Measurements from ENCODE around the gene ACIN1.
"Not testable (repeated sequence)": the region's sequence is repeated elsewhere in the genome, so short reads cannot be mapped to it uniquely, and the experiment has no call there.

The ACIN1 gene

DNA sequence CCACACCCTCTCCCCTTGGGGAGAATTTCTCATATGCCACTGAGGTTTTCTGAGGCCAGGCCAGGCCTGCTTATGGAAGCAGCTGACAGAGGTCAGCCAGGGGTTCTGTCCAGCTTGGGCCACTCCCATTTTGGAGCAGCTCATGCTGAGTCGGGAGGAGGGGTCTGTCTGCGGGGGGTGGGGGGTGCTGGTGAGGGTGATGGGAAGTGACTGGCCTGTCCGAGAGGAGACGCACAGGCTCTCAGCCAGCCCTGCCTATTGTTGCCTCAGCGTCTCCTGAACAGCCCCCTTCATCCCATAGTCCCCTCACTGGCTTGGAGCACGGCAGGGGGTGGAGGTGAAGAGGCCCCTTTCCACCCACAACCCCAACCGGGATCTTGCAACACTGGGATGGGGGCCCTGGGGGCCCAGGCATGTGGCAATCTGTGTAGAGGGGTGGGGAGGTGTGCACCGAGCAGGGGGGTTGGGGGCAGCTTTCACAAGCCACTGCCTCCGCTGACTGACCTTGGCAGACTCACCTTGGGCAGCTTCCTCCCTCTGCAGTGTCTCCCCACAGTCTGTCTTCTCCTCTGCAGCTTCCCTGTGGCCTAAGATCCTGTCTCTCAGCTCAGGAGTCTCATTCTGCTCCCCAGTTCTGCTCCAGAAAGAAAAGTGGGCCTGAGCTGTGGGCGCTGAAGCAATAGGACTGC, 18.6 kb upstream of the ACIN1 start:
- TF ChIP-seq, protein P1, sequence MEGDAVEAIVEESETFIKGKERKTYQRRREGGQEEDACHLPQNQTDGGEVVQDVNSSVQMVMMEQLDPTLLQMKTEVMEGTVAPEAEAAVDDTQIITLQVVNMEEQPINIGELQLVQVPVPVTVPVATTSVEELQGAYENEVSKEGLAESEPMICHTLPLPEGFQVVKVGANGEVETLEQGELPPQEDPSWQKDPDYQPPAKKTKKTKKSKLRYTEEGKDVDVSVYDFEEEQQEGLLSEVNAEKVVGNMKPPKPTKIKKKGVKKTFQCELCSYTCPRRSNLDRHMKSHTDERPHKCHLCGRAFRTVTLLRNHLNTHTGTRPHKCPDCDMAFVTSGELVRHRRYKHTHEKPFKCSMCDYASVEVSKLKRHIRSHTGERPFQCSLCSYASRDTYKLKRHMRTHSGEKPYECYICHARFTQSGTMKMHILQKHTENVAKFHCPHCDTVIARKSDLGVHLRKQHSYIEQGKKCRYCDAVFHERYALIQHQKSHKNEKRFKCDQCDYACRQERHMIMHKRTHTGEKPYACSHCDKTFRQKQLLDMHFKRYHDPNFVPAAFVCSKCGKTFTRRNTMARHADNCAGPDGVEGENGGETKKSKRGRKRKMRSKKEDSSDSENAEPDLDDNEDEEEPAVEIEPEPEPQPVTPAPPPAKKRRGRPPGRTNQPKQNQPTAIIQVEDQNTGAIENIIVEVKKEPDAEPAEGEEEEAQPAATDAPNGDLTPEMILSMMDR (conservative IDR thresholded peaks at IDR 0.05; ENCODE audit: low read length): no peak
- no peak for DNase-seq (ENCODE audit: low read depth)
- H3K4me3 ChIP-seq (ENCODE audit: low read length): no peak overlapping the region

DNA sequence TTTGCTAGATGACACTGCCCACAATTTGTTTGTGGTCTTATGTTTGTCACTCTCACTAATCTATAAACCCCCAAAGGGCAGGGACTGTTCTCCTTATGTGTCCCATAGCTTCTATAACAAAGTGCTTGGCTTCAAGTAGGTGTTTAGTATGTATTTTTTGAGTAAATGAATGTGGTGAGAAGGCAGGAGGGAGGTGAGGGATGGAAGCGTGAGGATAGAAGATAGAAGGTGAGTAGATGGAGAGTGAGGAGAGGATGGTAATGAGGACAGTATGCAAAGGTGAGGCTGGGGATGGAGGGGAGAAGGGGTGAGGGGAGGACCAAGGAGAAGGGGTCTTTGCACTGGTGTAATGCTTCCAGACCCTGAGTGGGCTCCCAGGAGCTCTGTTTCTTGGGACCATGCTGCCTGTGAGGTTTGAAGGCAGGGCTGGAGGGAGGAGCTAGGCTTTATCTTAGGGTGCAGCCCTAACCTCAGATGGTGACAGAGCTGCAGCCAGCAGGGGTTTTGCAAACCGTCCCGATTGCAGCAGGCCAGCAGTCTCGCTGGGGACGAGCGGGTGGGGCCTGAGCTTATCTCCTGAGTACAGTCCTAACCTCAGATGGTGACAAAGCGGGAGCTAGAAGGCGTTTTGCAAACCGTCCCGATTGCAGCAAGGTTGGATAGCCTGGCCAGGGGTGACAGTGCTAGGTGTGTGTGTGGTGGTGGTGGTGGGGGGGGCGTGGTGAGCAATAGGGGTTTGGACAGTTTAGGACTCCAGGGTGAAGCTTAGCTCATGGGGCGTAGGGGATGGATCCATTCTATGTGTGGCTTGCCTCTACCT, 17.6 kb upstream of the ACIN1 start:
- TF ChIP-seq, protein P1 (conservative IDR thresholded peaks at IDR 0.05; ENCODE audit: low read length): no peak
- no peak overlapping the region for H3K4me3 ChIP-seq (ENCODE audit: low read length)
- DNase-seq (ENCODE audit: low read depth): no peak

DNA sequence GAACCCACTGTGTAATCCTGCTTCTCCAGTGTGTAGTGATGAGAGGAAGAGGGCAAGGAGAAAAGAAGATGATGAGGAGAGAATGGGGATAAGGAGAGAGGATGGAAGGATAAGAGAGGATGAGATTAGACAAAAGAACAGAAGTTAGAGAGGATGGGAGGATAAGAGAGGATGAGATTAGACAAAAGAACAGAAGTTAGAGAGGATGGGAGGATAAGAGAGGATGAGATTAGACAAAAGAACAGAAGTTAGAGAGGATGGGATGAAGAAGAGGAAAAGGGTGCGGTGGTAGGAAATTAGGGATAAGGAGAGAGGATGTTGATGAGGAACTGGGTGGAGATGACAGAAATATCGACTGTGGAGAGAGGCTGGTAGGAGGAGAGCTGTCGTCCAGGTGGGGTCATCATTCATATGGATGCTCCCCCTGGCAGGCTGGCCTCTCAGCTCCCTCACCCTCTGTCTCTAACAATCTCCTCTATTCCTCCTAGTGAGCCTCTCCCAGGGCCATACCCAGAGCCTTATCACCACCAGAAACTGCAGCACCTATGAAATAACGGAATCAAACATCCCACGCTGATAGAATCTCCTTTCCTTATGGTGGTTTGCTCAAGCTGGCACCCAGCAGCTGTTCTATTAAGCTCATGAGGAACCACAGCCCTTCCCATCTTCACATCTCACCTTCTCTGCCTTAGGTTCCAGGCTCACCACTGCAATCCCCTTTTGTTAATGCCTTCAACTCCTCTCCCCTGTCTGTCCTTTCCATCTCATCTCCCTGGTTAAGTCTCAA, 15.8 kb upstream of the ACIN1 start:
- TF ChIP-seq, protein P1 (conservative IDR thresholded peaks at IDR 0.05; ENCODE audit: low read length): no peak
- no peak for DNase-seq (ENCODE audit: low read depth)
- H3K4me3 ChIP-seq (ENCODE audit: low read length): no peak overlapping the region

DNA sequence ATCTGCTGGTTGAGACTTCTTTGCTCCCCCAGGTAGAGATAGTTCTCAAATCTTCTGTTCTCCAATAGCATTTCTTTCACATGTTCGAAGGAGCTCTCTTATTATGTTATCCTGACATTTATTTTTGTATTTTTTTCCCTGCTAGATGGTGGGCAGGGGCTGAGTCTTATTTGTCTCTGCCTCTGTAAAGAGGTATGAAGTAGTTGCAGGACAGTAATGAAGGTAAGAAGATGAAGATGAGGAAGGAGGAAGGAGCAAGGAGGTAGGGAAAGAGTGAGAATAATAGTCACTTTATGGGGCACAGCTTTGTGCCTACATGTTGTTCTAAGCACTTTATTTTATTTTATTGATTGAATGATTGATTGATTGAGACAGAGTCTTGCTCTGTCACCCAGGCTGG, 14.8 kb upstream of the ACIN1 start:
- no peak overlapping the region for H3K4me3 ChIP-seq (ENCODE audit: low read length)
- TF ChIP-seq, protein P1 (conservative IDR thresholded peaks at IDR 0.05; ENCODE audit: low read length): no peak
- DNase-seq (ENCODE audit: low read depth): no peak

DNA sequence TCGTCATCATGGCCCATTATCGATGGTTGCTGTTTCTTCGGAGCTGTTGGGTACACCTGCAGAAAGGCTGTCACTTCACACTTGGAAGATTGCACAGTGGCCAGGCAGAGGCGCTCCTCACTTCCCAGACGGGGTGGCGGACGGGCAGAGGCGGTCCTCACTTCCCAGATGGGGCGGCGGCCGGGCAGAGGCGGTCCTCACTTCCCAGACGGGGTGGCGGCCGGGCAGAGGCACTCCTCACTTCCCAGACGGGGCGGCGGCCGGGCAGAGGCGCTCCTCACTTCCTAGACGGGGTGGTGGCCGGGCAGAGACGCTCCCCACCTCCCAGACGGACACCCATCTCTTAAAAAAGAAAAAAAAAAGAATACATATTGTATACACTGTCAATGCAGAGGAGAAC, 13.2 kb upstream of the ACIN1 start:
- not testable (repeated sequence) for H3K4me3 ChIP-seq (ENCODE audit: low read length); DNase-seq (ENCODE audit: low read depth)

DNA sequence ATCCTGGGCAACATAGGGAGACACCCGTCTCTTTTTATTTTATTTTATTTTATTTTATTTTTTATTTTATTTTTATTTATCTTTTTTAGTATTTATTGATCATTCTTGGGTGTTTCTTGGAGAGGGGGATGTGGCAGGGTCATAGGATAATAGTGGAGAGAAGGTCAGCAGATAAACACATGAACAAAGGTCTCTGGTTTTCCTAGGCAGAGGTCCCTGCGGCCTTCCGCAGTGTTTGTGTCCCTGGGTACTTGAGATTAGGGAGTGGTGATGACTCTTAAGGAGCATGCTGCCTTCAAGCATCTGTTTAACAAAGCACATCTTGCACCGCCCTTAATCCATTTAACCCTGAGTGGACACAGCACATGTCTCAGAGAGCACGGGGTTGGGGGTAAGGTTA, 12.7 kb upstream of the ACIN1 start:
- H3K4me3 ChIP-seq (ENCODE audit: low read length); DNase-seq (ENCODE audit: low read depth): not testable (repeated sequence)

DNA sequence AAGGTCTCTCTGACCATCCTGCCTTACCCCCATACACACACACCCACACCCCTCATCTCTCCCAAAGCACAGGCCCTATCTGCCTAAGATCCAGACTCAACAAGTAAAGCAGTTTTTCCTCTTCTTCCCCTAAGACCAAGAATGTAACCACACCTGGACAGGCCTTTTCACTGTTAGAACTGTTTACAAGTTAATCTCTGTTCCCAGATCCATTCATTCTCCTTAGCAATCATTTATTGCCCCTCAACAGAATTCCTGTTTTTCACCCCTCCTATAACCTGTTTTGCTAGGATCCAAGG, 11.8 kb upstream of the ACIN1 start:
- DNase-seq (ENCODE audit: low read depth): no peak
- no peak overlapping the region for H3K4me3 ChIP-seq (ENCODE audit: low read length)
- TF ChIP-seq, protein P1 (conservative IDR thresholded peaks at IDR 0.05; ENCODE audit: low read length): no peak

DNA sequence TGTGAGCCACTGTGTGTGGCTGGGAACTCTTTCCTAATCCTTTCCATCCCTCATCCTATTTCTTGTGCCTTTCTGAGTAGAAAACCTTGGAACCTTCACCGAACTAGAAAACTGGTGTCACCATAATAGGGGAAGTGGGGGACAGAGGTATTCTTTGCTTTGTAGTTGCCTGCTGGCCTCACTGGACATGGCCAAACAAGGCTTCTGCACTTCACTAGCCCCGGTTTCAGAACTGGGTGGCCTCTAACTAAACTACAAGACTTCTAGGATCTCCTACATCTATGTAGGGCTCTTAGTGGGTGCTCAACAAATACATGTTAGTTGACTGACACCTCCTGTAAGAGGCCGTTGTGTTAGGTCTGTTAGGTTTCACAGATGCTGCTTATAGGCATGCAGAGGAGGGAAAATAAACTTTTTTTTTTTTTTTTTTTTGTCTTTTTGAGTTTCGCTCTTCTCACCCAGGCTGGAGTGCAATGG, 10.4 kb upstream of the ACIN1 start:
- DNase-seq (ENCODE audit: low read depth): no peak
- H3K4me3 ChIP-seq (ENCODE audit: low read length): no peak overlapping the region
- TF ChIP-seq, protein P1 (conservative IDR thresholded peaks at IDR 0.05; ENCODE audit: low read length): no peak

All from AG10803 (cell line).